ENCODE measurements around the gene ARSA. TPM values are rescaled to one million over a fixed set of nuclear protein-coding genes. Genes with fewer than 3 reads are reported as not detected.

ARSA gene
- total RNA-seq, 1 donor from 2014 or later, result 61.9 TPM

GRCh38 chr22:50604256-50605001 is 23.5 kb downstream of the ARSA start:
- DNase-seq (ENCODE audit: low spot score), result no peak

- DNase-seq (ENCODE audit: low spot score), result no peak
Observed at GRCh38 chr22:50603511-50604255, 24.3 kb downstream of the ARSA start.

GRCh38 chr22:50602338-50602700 is 25.6 kb downstream of the ARSA start:
- DNase-seq (ENCODE audit: low spot score), result no peak

GRCh38 chr22:50601669-50602337 is 26.1 kb downstream of the ARSA start:
- no peak for DNase-seq (ENCODE audit: low spot score)

GRCh38 chr22:50600967-50601668 is 26.8 kb downstream of the ARSA start:
- no peak for DNase-seq (ENCODE audit: low spot score)

- DNase-seq (ENCODE audit: low spot score), result no peak
Observed at GRCh38 chr22:50600538-50600937, 27.4 kb downstream of the ARSA start, which contains the start of gene MAPK8IP2. Gene MAPK8IP2, plus strand, starts transcription at chr22:50600793. Its CDS starts 26 bp downstream, at chr22:50600819.

- DNase-seq (ENCODE audit: low spot score), result no peak
Observed at GRCh38 chr22:50599816-50600455, 28.0 kb downstream of the ARSA start.

GRCh38 chr22:50597097-50597496 is 30.9 kb downstream of the ARSA start:
- DNase-seq (ENCODE audit: low spot score), result no peak

GRCh38 chr22:50595189-50595588 is 32.8 kb downstream of the ARSA start:
- no peak for DNase-seq (ENCODE audit: low spot score)

GRCh38 chr22:50587407-50587806 is 40.5 kb downstream of the ARSA start:
- DNase-seq (ENCODE audit: low spot score), result no peak

GRCh38 chr22:50586416-50586815 is 41.5 kb downstream of the ARSA start:
- DNase-seq (ENCODE audit: low spot score), result no peak

GRCh38 chr22:50585781-50586180 is 42.2 kb downstream of the ARSA start:
- no peak for DNase-seq (ENCODE audit: low spot score)

- no peak for DNase-seq (ENCODE audit: low spot score)
Observed at GRCh38 chr22:50585238-50585637, 42.7 kb downstream of the ARSA start.

- no peak for DNase-seq (ENCODE audit: low spot score)
Observed at GRCh38 chr22:50584106-50585096, 43.6 kb downstream of the ARSA start.

GRCh38 chr22:50583294-50583861 is 44.6 kb downstream of the ARSA start:
- DNase-seq (ENCODE audit: low spot score), result no peak

GRCh38 chr22:50582493-50583293 is 45.3 kb downstream of the ARSA start, which contains the start of gene CHKB:
Gene CHKB, minus strand, starts transcription at chr22:50582849. Its CDS starts 68 bp downstream, at chr22:50582781.
- peak; percentile 99 for DNase-seq (ENCODE audit: low spot score)

GRCh38 chr22:50581950-50582492 is 45.9 kb downstream of the ARSA start:
- no peak for DNase-seq (ENCODE audit: low spot score)
